GM12873 (cell line): Measurements from ENCODE around the gene TMEM154.

Experiments used
- TF ChIP-seq, protein P1 (sequence below): IDR thresholded peaks from 2 replicates; pipeline ENCODE4 v1.5.1; 2012; ENCODE audit warnings: low read depth, mild to moderate bottlenecking, moderate library complexity, low read length, control low read depth; ENCODE audit not compliant: insufficient read depth; ENCODE audit errors: missing control alignments

TMEM154 gene

DNA sequence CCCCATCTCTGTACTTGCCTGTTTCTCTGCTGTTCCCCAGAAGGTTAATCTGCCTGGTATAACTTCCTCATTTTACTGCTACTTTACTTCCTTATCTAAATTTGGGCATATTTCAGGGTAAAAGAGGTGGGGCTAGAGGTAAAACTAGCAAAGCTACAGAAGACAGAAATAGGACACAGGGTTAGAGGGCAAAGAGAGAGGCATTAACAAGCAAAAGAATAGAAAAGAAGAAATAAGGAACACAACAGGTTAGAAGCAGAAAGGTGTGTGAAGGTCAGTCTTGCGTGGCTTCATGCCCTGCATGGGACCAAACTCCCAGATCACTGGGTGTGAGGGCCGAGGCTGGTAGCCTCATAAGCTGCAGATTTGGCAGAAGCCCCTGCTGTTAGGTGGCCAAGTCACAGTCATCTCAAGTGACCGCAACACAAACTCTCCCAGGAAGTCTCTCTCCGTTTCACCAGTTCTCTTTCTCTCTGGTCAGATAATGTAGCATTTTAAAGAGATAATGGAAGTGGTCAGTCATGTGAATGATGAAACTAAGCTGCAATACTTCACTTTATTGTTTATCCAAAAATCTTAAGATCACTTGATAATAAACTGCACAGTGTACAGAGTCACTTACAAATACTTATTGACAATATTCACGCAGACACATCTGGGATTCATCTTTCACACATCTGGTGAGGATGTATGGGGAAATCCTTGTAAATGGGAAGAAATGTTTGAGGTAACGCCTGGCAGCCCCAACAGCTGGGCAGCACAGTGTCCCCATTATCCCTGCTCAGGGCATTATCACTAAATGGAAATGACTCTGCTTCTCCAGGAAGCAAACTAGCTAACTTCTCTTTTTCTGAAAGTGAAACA lies 16.4 kb downstream of the TMEM154 start:
- TF ChIP-seq, protein P1, sequence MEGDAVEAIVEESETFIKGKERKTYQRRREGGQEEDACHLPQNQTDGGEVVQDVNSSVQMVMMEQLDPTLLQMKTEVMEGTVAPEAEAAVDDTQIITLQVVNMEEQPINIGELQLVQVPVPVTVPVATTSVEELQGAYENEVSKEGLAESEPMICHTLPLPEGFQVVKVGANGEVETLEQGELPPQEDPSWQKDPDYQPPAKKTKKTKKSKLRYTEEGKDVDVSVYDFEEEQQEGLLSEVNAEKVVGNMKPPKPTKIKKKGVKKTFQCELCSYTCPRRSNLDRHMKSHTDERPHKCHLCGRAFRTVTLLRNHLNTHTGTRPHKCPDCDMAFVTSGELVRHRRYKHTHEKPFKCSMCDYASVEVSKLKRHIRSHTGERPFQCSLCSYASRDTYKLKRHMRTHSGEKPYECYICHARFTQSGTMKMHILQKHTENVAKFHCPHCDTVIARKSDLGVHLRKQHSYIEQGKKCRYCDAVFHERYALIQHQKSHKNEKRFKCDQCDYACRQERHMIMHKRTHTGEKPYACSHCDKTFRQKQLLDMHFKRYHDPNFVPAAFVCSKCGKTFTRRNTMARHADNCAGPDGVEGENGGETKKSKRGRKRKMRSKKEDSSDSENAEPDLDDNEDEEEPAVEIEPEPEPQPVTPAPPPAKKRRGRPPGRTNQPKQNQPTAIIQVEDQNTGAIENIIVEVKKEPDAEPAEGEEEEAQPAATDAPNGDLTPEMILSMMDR: no peak

DNA sequence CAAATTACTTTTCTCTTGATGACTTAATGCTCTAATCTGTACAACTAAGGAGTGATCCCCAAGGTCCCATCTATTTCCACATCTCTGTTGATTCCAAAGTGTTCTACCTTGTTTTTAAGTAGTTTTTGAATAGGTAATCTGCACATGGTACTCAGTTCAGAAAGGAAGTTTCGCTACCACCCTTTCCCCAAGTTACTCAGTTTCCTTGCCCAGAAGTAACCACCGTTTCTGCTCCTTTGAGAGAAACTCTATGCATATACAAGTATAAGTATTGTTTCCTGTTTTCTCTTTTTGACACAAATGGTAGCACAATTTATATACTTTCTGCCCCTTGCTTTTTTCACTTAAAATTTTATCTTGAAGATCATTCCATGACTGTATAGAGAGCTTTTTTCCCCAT lies 18.1 kb downstream of the TMEM154 start:
- TF ChIP-seq, protein P1: no peak

DNA sequence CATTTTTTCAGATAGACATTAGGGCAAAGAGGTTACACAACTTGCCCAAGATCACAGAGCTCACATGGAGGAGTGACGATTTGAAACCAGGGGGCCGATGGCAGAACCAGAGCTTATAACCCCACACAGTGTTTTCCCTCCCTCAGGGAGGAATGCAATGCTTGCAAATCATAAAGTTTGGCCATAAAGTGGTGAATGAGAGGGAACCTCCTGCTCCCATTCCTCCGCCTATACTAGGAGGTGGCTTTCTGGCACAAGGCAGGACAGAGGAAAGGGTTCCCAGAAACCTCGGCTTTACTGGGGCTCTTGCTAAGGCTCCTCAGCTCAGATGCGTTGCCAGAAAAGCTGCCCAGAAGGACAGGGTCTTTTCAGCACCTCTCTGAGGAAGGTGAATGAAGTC lies 19.3 kb downstream of the TMEM154 start:
- TF ChIP-seq, protein P1: no peak

DNA sequence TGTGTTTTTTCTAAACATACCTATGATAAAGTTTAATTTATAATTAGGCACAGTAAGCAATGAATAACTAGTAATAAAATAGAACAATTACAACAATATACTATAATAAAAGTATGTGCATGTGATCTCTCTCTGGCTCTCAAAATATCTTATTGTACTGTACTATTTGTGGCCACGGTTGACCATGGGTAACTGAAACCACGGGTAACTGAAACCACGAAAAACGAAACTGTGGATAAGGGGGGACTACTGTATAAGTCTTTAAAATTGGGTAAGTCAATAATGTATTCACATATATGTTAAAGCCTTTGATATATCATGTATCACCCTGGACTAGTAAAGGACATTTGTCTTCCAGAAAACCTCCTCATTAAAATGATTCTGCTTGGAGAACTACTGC lies 20.0 kb downstream of the TMEM154 start:
- TF ChIP-seq, protein P1: no peak

DNA sequence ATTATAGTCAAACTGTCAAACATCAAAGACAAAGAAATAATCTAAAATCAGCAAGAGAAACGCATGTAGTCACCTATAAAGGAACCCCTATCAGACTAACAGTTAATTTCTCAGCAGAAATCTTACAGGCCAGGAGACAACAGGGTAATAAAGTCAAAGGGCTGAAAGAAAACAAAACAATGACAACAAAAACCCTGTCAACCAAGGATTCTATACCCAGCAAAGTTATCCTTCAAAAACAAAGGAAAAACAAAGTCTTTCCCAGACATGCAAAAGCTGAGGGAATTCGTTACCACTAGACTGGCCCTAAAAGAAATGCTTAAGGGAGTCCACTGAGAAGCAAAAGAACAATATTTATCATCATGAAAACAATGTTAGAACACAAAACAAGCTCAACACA lies 22.1 kb downstream of the TMEM154 start:
- TF ChIP-seq, protein P1: no peak

DNA sequence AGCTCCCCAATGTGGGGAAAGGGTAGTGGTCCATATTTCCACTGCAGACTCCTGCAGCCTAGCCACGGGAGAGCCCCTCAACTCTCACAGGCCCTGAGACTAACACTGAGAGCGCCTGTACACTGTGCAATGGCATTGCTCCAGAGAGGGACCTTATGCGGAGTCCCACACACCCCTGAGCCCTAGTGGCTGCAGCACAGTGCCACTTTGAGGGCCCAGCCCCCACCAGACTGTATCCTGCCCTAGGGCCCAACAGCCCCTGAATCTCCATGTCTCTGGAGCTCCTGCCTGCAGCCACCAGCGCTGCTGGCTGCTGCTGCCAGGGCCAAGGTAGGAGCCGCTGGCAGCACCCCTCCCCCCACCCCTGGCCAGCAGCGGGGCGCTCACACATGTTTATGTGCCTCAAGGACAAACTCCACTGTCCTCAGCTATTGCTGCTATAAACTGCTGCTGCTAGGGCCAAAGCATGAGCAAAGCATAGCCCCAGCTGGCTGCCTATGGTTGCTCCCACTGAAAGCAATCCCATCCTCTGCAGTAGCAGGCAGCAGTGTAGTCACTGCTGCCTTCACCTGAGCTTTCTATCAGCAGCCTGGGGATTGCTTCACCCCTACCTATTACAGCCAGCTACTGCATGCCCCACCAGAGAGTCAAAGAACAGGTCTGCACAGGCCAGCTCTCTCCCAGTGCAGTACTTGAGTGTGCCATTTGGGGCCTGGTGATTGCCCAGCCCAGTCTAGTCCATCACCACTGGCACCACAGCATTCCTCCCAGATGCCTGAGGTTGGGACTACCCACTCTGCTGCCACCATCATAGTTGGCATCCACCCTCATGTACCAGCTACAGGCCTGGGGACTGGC lies 24.3 kb downstream of the TMEM154 start:
- TF ChIP-seq, protein P1: no peak

DNA sequence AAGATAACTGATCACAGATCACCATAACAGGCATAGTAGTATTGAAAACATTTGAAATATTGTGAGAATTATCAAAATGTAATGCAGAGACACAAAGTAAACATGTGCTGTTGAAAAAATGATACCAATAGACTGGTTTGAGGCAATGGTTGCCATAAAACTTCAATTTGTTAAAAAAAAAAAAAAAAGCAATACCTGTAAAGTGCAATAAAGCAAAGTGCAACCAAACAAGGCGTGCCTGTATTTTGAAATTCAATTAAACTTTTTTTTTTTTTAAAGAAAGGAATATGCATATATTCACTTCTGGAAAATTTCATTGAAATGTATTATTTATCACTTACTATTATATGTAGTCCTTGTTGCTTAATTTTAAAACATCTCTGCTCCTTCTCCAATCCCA lies 27.7 kb downstream of the TMEM154 start:
- TF ChIP-seq, protein P1: no peak
